GM21786 (cell line): ENCODE results near the gene GRB2.
"Not testable (repeated sequence)": the region's sequence is repeated elsewhere in the genome, so short reads cannot be mapped to it uniquely, and the experiment has no call there.

Source experiments
- ATAC-seq: cut with Tn5 transposase; IDR thresholded peaks from one replicate; pipeline ENCODE4 v1.9.1; 2021; ENCODE audit not compliant: unreplicated experiment

GRB2 gene

GRCh38 chr17:75288770-75289114 is 116.7 kb downstream of the GRB2 start:
- ATAC-seq = peak; percentile 4

- no peak for ATAC-seq
Observed at GRCh38 chr17:75288359-75288758, 117.1 kb downstream of the GRB2 start.

- no peak for ATAC-seq
Observed at GRCh38 chr17:75287221-75287620, 118.3 kb downstream of the GRB2 start.

DNA sequence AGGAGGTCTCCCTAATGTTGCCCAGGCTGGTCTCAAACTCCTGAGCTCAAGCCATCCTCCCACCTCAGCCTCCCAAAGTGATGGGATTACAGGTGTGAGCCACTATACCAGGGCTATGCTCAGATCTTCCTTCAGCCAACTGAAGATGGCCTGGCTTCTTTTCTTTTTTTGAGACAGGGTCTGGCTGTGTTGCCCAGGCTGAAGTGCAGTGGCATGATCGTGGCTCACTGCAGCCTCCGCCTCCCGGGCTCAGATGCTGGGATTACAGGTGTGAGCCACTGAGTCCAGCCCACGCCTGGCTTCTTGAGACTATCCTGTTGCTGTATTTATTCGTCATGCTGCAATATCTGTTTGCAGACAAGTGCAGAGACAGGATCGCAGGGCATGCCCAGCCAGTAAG is 120.4 kb downstream of the GRB2 start:
- no peak for ATAC-seq

- ATAC-seq = not testable (repeated sequence)
Observed at GRCh38 chr17:75280189-75280588, 125.3 kb downstream of the GRB2 start.

DNA sequence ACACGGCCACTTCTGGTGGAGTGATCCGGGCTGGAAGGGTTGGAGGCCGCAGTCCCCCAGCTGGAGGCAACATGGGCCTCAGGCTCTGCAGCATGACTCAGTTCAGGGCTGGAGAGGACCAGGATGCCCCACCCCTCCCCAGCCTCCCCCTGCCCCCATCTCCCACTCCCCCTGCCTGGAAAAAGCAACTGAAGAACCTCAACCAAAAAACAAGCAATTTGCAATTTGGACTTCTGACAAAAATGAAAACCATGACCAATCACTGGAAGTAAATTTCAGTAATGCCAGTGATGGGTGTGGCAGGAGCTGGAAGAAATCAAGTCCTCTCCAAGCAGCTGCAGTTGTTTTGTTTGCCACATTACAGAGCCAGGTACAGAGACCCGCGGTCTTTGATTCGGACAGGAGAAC is 127.8 kb downstream of the GRB2 start:
- no peak for ATAC-seq

DNA sequence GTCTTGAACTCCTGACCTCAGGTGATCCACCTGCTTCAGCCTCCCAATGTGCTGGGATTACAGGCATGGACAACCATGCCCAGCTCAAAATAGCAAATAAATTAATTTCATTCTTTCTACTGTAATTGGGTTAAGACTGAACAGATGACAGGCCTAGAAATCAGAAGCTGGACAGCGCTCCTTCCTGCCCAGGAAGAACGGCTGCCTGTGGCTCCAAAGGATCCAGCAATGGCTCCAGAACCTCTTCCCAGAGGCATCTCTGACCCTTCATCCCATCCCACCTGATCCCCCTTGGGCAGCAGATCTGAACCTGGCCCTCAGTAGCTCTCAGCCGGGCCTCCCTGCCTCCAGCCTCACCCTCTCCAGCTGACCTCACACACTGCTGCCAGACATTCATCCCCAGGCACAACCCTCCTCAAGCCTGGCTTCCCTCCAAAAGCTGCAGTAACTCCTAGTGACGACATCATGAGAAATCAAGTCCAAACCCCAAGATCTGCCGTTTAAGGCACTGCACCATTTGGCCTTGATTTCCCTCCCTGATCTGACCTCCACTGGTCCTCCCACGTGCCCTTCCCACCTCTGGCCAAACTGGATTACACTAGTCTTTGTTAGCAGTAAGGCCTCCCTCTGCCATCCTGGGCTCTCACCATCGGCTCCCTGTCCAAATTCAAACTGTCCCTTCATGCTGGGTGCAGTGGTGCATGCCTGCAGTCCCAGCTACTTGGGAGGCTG is 131.3 kb downstream of the GRB2 start:
- no peak for ATAC-seq

GRCh38 chr17:75272848-75273184 is 132.7 kb downstream of the GRB2 start:
- no peak for ATAC-seq

- ATAC-seq = no peak
Observed at GRCh38 chr17:75271955-75272847, 133.3 kb downstream of the GRB2 start.

GRCh38 chr17:75271233-75271954 is 134.1 kb downstream of the GRB2 start:
- ATAC-seq = peak; percentile 64

DNA sequence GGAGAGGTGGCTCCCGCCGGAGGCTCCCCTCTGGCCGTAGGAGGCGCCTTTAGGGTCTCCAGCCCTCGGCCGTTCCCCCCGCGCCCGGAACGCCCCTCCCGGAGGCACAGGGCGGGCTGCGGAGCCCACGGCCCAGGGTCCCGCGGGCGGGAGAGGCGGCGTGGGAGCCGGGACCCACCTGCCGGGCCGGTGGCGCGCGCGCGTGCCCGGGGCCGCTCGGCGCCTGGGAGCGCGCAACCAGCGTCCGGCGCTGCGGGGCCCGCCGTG is 134.6 kb downstream of the GRB2 start, which contains the start of gene MIF4GD:
Gene MIF4GD (minus strand): TSS at position 266 of the 267 bp plus-strand sequence. CDS start 1,036 bp downstream, outside the sequence.
- ATAC-seq = no peak

DNA sequence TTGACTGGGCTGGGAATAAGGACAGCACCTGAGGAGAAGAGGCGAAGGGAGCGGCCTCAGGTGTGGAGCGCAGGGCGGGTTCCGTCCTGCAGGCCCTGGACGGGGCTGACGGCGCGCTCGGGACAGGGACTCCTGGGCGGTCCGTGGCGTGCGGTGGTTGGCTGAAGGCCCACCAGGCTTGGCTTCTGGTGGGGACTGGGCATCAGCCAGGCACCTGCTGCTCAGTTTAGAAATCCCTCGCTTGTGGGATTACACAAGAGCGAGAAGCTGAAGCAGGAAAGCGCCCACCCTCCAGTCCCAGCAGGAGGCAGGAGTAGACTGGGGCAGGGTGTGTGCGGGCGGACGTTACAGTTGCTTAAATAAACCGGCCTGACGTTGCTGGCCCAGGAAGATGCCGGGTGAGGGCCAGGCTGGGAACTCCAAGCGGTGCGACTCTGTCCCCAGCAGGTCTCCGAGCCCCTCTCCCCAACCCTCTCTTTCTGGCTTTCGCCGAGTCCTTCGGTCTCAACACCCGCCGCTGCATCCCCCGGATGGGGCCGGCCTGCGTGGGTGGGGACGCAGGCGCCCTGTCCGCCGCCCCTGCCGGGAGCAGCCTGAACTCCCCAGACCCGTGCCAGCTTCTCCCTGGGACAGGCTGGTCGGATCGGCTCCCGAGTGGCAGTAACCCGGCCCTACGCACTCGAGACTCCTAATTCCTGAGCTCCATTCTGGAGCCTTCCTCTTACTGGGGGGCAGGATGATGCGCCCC is 135.1 kb downstream of the GRB2 start:
- peak; percentile 39 for ATAC-seq

GRCh38 chr17:75269844-75270217 is 135.6 kb downstream of the GRB2 start:
- ATAC-seq = no peak
